HG02943 (cell line): Measurements from ENCODE around the gene RESF1.

ENCODE experiments used
- ATAC-seq: cut with Tn5 transposase; IDR thresholded peaks from one replicate; pipeline ENCODE4 v1.9.1; 2021; ENCODE audit warnings: mild to moderate bottlenecking, low read depth, moderate library complexity; ENCODE audit not compliant: unreplicated experiment

Gene RESF1

GRCh38 chr12:32002848-32003493 lies 43.8 kb downstream of the RESF1 start:
- no peak for ATAC-seq

GRCh38 chr12:32003654-32004053 lies 44.4 kb downstream of the RESF1 start:
- no peak for ATAC-seq

- no peak for ATAC-seq
Measured at GRCh38 chr12:32005496-32006125, 46.4 kb downstream of the RESF1 start.
